Tibial nerve (tissue), 4 donors: Measurements from ENCODE around the gene PAX8.

Source experiments
- CTCF ChIP-seq, 5 experiments: fragments of 200-600 bp in 3 of 5; fragments of 450-650 bp in 2 of 5; sonication (generic) in 3 of 5; IDR thresholded peaks; one replicate each; pipeline ENCODE4 v1.5.1; 2016 to 2019; ENCODE audit warnings: antibody characterized with exemption in 5 of 5, mild to moderate bottlenecking in 3 of 5, moderate library complexity in 2 of 5
- EP300 ChIP-seq, 2 donors: sonication (generic); formaldehyde crosslinking; IDR thresholded peaks; one replicate each; pipeline ENCODE4 v1.6.1; 2017; ENCODE audit warnings: antibody characterized with exemption in 2 of 2, mild to moderate bottlenecking in 1 of 2
- POLR2A ChIP-seq, 2 donors: fragments of 450-650 bp; IDR thresholded peaks; one replicate each; pipeline ENCODE4 v1.6.1; 2017; ENCODE audit warnings: antibody characterized with exemption in 2 of 2, mild to moderate bottlenecking in 2 of 2, moderate library complexity in 2 of 2

GRCh38 chr2:113281910-113282746 is 3.4 kb upstream of the PAX8 start:
- TF ChIP-seq CTCF (IDR thresholded peaks at IDR 0.05) (no peak), EP300 (IDR thresholded peaks at IDR 0.05) (no peak), POLR2A (IDR thresholded peaks at IDR 0.05) (no peak)
